Measurements from ENCODE around the gene PADI6.
"Not testable (repeated sequence)": the region's sequence is repeated elsewhere in the genome, so short reads cannot be mapped to it uniquely, and the experiment has no call there.

Gene PADI6

GRCh38 chr1:17371896-17372295 is at the start of gene PADI6:
Gene PADI6 (plus strand): TSS chr1:17372196. CDS start chr1:17372246, 50 bp downstream.
- no peak for DNase-seq (ENCODE audit: low spot score)

GRCh38 chr1:17328855-17329254 is 43.1 kb upstream of the PADI6 start:
- DNase-seq (ENCODE audit: low spot score), result no peak

GRCh38 chr1:17329610-17330009 is 42.4 kb upstream of the PADI6 start:
- no peak for DNase-seq (ENCODE audit: low spot score)

GRCh38 chr1:17330856-17331255 is 41.1 kb upstream of the PADI6 start:
- no peak for DNase-seq (ENCODE audit: low spot score)

- no peak for DNase-seq (ENCODE audit: low spot score)
Measured at GRCh38 chr1:17333081-17333480, 38.9 kb upstream of the PADI6 start.

- DNase-seq (ENCODE audit: low spot score), result peak; percentile 62
Measured at GRCh38 chr1:17335821-17336710, 35.9 kb upstream of the PADI6 start.

GRCh38 chr1:17338706-17339493 is 33.1 kb upstream of the PADI6 start:
- no peak for DNase-seq (ENCODE audit: low spot score)

GRCh38 chr1:17339521-17339920 is 32.5 kb upstream of the PADI6 start:
- DNase-seq (ENCODE audit: low spot score), result no peak

- no peak for DNase-seq (ENCODE audit: low spot score)
Measured at GRCh38 chr1:17340358-17340757, 31.6 kb upstream of the PADI6 start.

- no peak for DNase-seq (ENCODE audit: low spot score)
Measured at GRCh38 chr1:17342014-17342441, 30.0 kb upstream of the PADI6 start.

- DNase-seq (ENCODE audit: low spot score), result not testable (repeated sequence)
Measured at GRCh38 chr1:17345506-17345905, 26.5 kb upstream of the PADI6 start.

- no peak for DNase-seq (ENCODE audit: low spot score)
Measured at GRCh38 chr1:17346046-17346789, 25.8 kb upstream of the PADI6 start.

GRCh38 chr1:17347769-17348592 is 24.0 kb upstream of the PADI6 start:
- no peak for DNase-seq (ENCODE audit: low spot score)

GRCh38 chr1:17348593-17349234 is 23.3 kb upstream of the PADI6 start:
- DNase-seq (ENCODE audit: low spot score), result no peak

- DNase-seq (ENCODE audit: low spot score), result no peak
Measured at GRCh38 chr1:17350083-17350482, 21.9 kb upstream of the PADI6 start.

GRCh38 chr1:17350928-17351446 is 21.0 kb upstream of the PADI6 start:
- no peak for DNase-seq (ENCODE audit: low spot score)

- DNase-seq (ENCODE audit: low spot score), result no peak
Measured at GRCh38 chr1:17351598-17352324, 20.2 kb upstream of the PADI6 start.

GRCh38 chr1:17352419-17352909 is 19.5 kb upstream of the PADI6 start:
- DNase-seq (ENCODE audit: low spot score), result no peak

- no peak for DNase-seq (ENCODE audit: low spot score)
Measured at GRCh38 chr1:17355898-17356297, 16.1 kb upstream of the PADI6 start.
